ENCODE measurements around the gene ARHGAP6.
"Not testable (repeated sequence)": the region's sequence is repeated elsewhere in the genome, so short reads cannot be mapped to it uniquely, and the experiment has no call there.

The ARHGAP6 gene

GRCh38 chrX:11386812-11387211, 278.9 kb downstream of the ARHGAP6 start:
- DNase-seq (ENCODE audit: low spot score), result no peak

GRCh38 chrX:11386001-11386523, 279.7 kb downstream of the ARHGAP6 start:
- no peak for DNase-seq (ENCODE audit: low spot score)

GRCh38 chrX:11382930-11383329, 282.8 kb downstream of the ARHGAP6 start:
- no peak for DNase-seq (ENCODE audit: low spot score)

GRCh38 chrX:11381464-11381863, 284.3 kb downstream of the ARHGAP6 start:
- DNase-seq (ENCODE audit: low spot score), result peak; percentile 23

- DNase-seq (ENCODE audit: low spot score), result no peak
Measured at GRCh38 chrX:11380187-11380844, 285.4 kb downstream of the ARHGAP6 start.

- no peak for DNase-seq (ENCODE audit: low spot score)
Measured at GRCh38 chrX:11376163-11376562, 289.6 kb downstream of the ARHGAP6 start.

- DNase-seq (ENCODE audit: low spot score), result no peak
Measured at GRCh38 chrX:11375614-11376119, 290.1 kb downstream of the ARHGAP6 start.

- DNase-seq (ENCODE audit: low spot score), result peak; percentile 9
Measured at GRCh38 chrX:11374570-11374969, 291.1 kb downstream of the ARHGAP6 start.

GRCh38 chrX:11371106-11371505, 294.6 kb downstream of the ARHGAP6 start:
- no peak for DNase-seq (ENCODE audit: low spot score)

- DNase-seq (ENCODE audit: low spot score), result no peak
Measured at GRCh38 chrX:11367609-11368430, 297.9 kb downstream of the ARHGAP6 start.

- DNase-seq (ENCODE audit: low spot score), result no peak
Measured at GRCh38 chrX:11366998-11367595, 298.6 kb downstream of the ARHGAP6 start.

- DNase-seq (ENCODE audit: low spot score), result no peak
Measured at GRCh38 chrX:11365426-11365825, 300.3 kb downstream of the ARHGAP6 start.

GRCh38 chrX:11364835-11365234, 300.9 kb downstream of the ARHGAP6 start:
- no peak for DNase-seq (ENCODE audit: low spot score)

GRCh38 chrX:11363825-11364224, 301.9 kb downstream of the ARHGAP6 start:
- not testable (repeated sequence) for DNase-seq (ENCODE audit: low spot score)

- DNase-seq (ENCODE audit: low spot score), result no peak
Measured at GRCh38 chrX:11363069-11363594, 302.6 kb downstream of the ARHGAP6 start.

GRCh38 chrX:11361666-11362065, 304.1 kb downstream of the ARHGAP6 start:
- DNase-seq (ENCODE audit: low spot score), result not testable (repeated sequence)

GRCh38 chrX:11355944-11356343, 309.8 kb downstream of the ARHGAP6 start:
- not testable (repeated sequence) for DNase-seq (ENCODE audit: low spot score)

GRCh38 chrX:11355259-11355909, 310.3 kb downstream of the ARHGAP6 start:
- DNase-seq (ENCODE audit: low spot score), result no peak

- DNase-seq (ENCODE audit: low spot score), result no peak
Measured at GRCh38 chrX:11352296-11352741, 313.4 kb downstream of the ARHGAP6 start.

- DNase-seq (ENCODE audit: low spot score), result no peak
Measured at GRCh38 chrX:11351375-11352295, 314.1 kb downstream of the ARHGAP6 start.
